ENCODE data around the gene NLRX1.

GRCh38 chr11:119210050-119210449 is 41.5 kb downstream of the NLRX1 start:
- TF ChIP-seq POLR2A (IDR thresholded peaks at IDR 0.05; ENCODE audit: low read depth, low read length) (no peak), ASH2L (IDR thresholded peaks at IDR 0.05; ENCODE audit: borderline replicate concordance, low read depth) (no peak), REST (IDR thresholded peaks at IDR 0.05; ENCODE audit: low read depth, low read length) (no peak), ZZZ3 (IDR thresholded peaks at IDR 0.05; ENCODE audit: control insufficient read depth, insufficient read length, low read depth) (no peak), NFYB (IDR thresholded peaks at IDR 0.05; ENCODE audit: insufficient read depth, low read depth, low read length) (no peak), EZH2 (IDR thresholded peaks at IDR 0.05; ENCODE audit: borderline replicate concordance, control insufficient read depth, low read depth, low read length) (no peak)

Data from GM12878 (cell line).